NCI-H1417 (cell line): ENCODE measurements around the gene STRA8.
A peak's percentile ranks its signal among the peaks of the same experiment; 100 is the strongest.

Experiments
- DNase-seq, 3 experiments: peaks; one replicate each; lab custom pipeline; 2025; lab: John Stamatoyannopoulos, UW

Gene STRA8

GRCh38 chr7:135270577-135271254 lies 37.1 kb downstream of the STRA8 start:
- no peak for DNase-seq

- DNase-seq = no peak
Measured at GRCh38 chr7:135271255-135271615, 37.6 kb downstream of the STRA8 start.

- no peak for DNase-seq
Measured at GRCh38 chr7:135272303-135272702, 38.7 kb downstream of the STRA8 start.

GRCh38 chr7:135273581-135273980 lies 39.9 kb downstream of the STRA8 start:
- DNase-seq = no peak

GRCh38 chr7:135274495-135275268 lies 41.0 kb downstream of the STRA8 start:
- DNase-seq = peak; percentile 80 to 93 (median 85)

- peak in 1 of 3 experiments; percentile 11 for DNase-seq
Measured at GRCh38 chr7:135275971-135276580, 42.4 kb downstream of the STRA8 start.

- no peak for DNase-seq
Measured at GRCh38 chr7:135277161-135277560, 43.5 kb downstream of the STRA8 start.

GRCh38 chr7:135281363-135281949 lies 47.8 kb downstream of the STRA8 start:
- DNase-seq = peak; percentile 78 to 94 (median 89)

- DNase-seq = no peak
Measured at GRCh38 chr7:135282561-135283254, 49.1 kb downstream of the STRA8 start.

- DNase-seq = peak in 2 of 3 experiments; percentile 34 to 58
Measured at GRCh38 chr7:135283959-135284638, 50.5 kb downstream of the STRA8 start.

GRCh38 chr7:135285547-135286233 lies 52.1 kb downstream of the STRA8 start:
- peak in 1 of 3 experiments; percentile 22 for DNase-seq

- DNase-seq = no peak
Measured at GRCh38 chr7:135286876-135287275, 53.2 kb downstream of the STRA8 start.

- DNase-seq = no peak
Measured at GRCh38 chr7:135290594-135290993, 57.0 kb downstream of the STRA8 start.

- DNase-seq = peak in 2 of 3 experiments; percentile 50 to 79
Measured at GRCh38 chr7:135291809-135292253, 58.2 kb downstream of the STRA8 start.

- DNase-seq = no peak
Measured at GRCh38 chr7:135299235-135299634, 65.6 kb downstream of the STRA8 start.

GRCh38 chr7:135300913-135301765 lies 67.5 kb downstream of the STRA8 start:
- no peak for DNase-seq
